CD14-positive monocyte (primary cell): Measurements from ENCODE around the gene SLC6A16. TPM values are rescaled to one million over a fixed set of nuclear protein-coding genes. Genes with fewer than 3 reads are reported as not detected.
A peak's percentile ranks its signal among the peaks of the same experiment; 100 is the strongest.
"Not testable (repeated sequence)": the region's sequence is repeated elsewhere in the genome, so short reads cannot be mapped to it uniquely, and the experiment has no call there.

Experiments
- DNase-seq, 3 donors: peaks; one replicate each; pipeline ENCODE4 v3.0.0-alpha.2; 2011 to 2022
- H2AFZ ChIP-seq: 2 replicates; pipeline ENCODE4 v1.6.0; 2012; ENCODE audit warnings: mild to moderate bottlenecking, low read depth, low read length, inconsistent platforms; ENCODE audit not compliant: insufficient read depth, poor library complexity, severe bottlenecking
- H3K27ac ChIP-seq, 2 donors: 1 replicate in 1 of 2; 2 replicates in 1 of 2; pipeline ENCODE4 v1.5.1; 2012 to 2013; ENCODE audit warnings: low read length in 2 of 2, control low read depth in 1 of 2, inconsistent platforms in 1 of 2, low read depth in 1 of 2, mild to moderate bottlenecking in 1 of 2
- H3K27me3 ChIP-seq, 2 donors: one replicate each; pipeline versions ENCODE4 v1.6.0 to v1.6.1; 2011 to 2013; ENCODE audit warnings: low read length in 2 of 2; ENCODE audit not compliant: control insufficient read depth in 2 of 2, insufficient read depth in 2 of 2
- H3K36me3 ChIP-seq, 2 donors: replicated peaks in 1 of 2; 1 replicate in 1 of 2; 2 replicates in 1 of 2; pipeline versions ENCODE4 v1.5.1 to v1.6.1; 2012 to 2013; ENCODE audit warnings: low read length in 2 of 2, control low read depth in 1 of 2, inconsistent platforms in 1 of 2, mild to moderate bottlenecking in 1 of 2; ENCODE audit not compliant: insufficient read depth in 2 of 2, control insufficient read depth in 1 of 2
- H3K4me1 ChIP-seq, 2 donors: 1 replicate in 1 of 2; 2 replicates in 1 of 2; pipeline versions ENCODE4 v1.5.1 to v1.6.1; 2012 to 2013; ENCODE audit warnings: low read length in 2 of 2, control low read depth in 1 of 2, inconsistent platforms in 1 of 2, mild to moderate bottlenecking in 1 of 2, moderate library complexity in 1 of 2; ENCODE audit not compliant: insufficient read depth in 2 of 2, control insufficient read depth in 1 of 2
- H3K4me2 ChIP-seq: replicated peaks from 2 replicates; pipeline ENCODE3; 2012; ENCODE audit warnings: low read length, moderate library complexity, mild to moderate bottlenecking; ENCODE audit not compliant: poor library complexity, severe bottlenecking; ENCODE audit errors: extremely low read depth
- H3K4me3 ChIP-seq, 3 experiments: fragments of 200-600 bp in 1 of 3; sonication (generic) in 1 of 3; replicated peaks in 1 of 3; 1 replicate in 2 of 3; 2 replicates in 1 of 3; pipeline ENCODE4 v1.5.1; 2011 to 2013; ENCODE audit warnings: low read length in 3 of 3, mild to moderate bottlenecking in 3 of 3, control low read depth in 2 of 3, low read depth in 2 of 3, inconsistent platforms in 1 of 3, moderate library complexity in 1 of 3
- H3K79me2 ChIP-seq: 2 replicates; pipeline ENCODE4 v1.6.0; 2012; ENCODE audit warnings: mild to moderate bottlenecking, control low read depth, inconsistent platforms, low read length, moderate library complexity; ENCODE audit not compliant: insufficient read depth
- H3K9ac ChIP-seq: 2 replicates; pipeline ENCODE4 v1.6.0; 2017; ENCODE audit warnings: low read length, mild to moderate bottlenecking; ENCODE audit not compliant: insufficient read depth, poor library complexity, severe bottlenecking
- H3K9me3 ChIP-seq, 2 donors: replicated peaks in 1 of 2; 1 replicate in 1 of 2; 2 replicates in 1 of 2; pipeline versions ENCODE4 v1.5.1 to v1.6.1; 2012 to 2013; ENCODE audit warnings: low read length in 2 of 2, control low read depth in 1 of 2; ENCODE audit not compliant: control insufficient read depth in 1 of 2, insufficient read depth in 1 of 2
- H4K20me1 ChIP-seq: 2 replicates; pipeline ENCODE4 v1.6.0; 2012; ENCODE audit warnings: mild to moderate bottlenecking, low read length, control low read depth, moderate library complexity; ENCODE audit not compliant: insufficient read depth
- H3K27ac Mint-ChIP-seq, 7 donors: one replicate each; pipeline ENCODE4 v1.8.0; 2020; ENCODE audit warnings: mild to moderate bottlenecking in 7 of 7, mixed read lengths in 7 of 7, moderate library complexity in 6 of 7, inconsistent platforms in 2 of 7
- H3K27me3 Mint-ChIP-seq, 3 donors: one replicate each; pipeline ENCODE4 v1.8.0; 2021 to 2022; ENCODE audit warnings: low read depth in 3 of 3, mild to moderate bottlenecking in 3 of 3, mixed read lengths in 3 of 3, moderate library complexity in 3 of 3, inconsistent platforms in 1 of 3
- H3K36me3 Mint-ChIP-seq, 2 donors: one replicate each; pipeline ENCODE4 v1.8.0; 2020; ENCODE audit warnings: mixed read lengths in 2 of 2, inconsistent platforms in 1 of 2, mild to moderate bottlenecking in 1 of 2
- H3K4me1 Mint-ChIP-seq: one replicate; pipeline ENCODE4 v1.8.0; 2020; ENCODE audit warnings: mild to moderate bottlenecking, mixed read lengths
- H3K4me3 Mint-ChIP-seq, 2 donors: one replicate each; pipeline ENCODE4 v1.8.0; 2020; ENCODE audit warnings: mild to moderate bottlenecking in 2 of 2, mixed read lengths in 2 of 2, moderate library complexity in 1 of 2
- H3K9me3 Mint-ChIP-seq, 7 donors: one replicate each; pipeline ENCODE4 v1.8.0; 2020 to 2022; ENCODE audit warnings: mixed read lengths in 7 of 7, mild to moderate bottlenecking in 6 of 7, moderate library complexity in 6 of 7, inconsistent platforms in 2 of 7
- WGBS: methylation state at CpG from one replicate; pipeline ENCODE4 v1.1.5; 2013; ENCODE audit warnings: missing lambda C conversion rate; ENCODE audit not compliant: insufficient coverage; 5-methylcytosine and 5-hydroxymethylcytosine counted together
- intact Hi-C, 2 donors: fragments of 100-400 bp; cut with micrococcal nuclease; formaldehyde crosslinking; loops; one replicate each; pipeline versions ENCODE4 v1.15.0 to v1.15.1; 2023
- polyA plus RNA-seq, 3 donors: library from polyadenylated mRNA; depleted of rRNA in 1 of 3; unstranded in 2 of 3; stranded (reverse) in 1 of 3; fragments of 300-500 nt in 2 of 3; fragments of >200 nt in 1 of 3; fragmentation: Illumina TruSeq in 2 of 3; gene quantifications; 1 replicate in 2 of 3; 2 replicates in 1 of 3; pipeline ENCODE4 v1.2.3, GENCODE V29; 2012 to 2021
- TF ChIP-seq, protein P1 (sequence below): fragments of 200-600 bp; IDR thresholded peaks from one replicate; pipeline ENCODE4 v1.8.0; 2022; ENCODE audit warnings: antibody characterized with exemption, mild to moderate bottlenecking

SLC6A16 gene
- polyA plus RNA-seq, 3 donors, result 0.21 to 1.5 (median 0.55) TPM

DNA sequence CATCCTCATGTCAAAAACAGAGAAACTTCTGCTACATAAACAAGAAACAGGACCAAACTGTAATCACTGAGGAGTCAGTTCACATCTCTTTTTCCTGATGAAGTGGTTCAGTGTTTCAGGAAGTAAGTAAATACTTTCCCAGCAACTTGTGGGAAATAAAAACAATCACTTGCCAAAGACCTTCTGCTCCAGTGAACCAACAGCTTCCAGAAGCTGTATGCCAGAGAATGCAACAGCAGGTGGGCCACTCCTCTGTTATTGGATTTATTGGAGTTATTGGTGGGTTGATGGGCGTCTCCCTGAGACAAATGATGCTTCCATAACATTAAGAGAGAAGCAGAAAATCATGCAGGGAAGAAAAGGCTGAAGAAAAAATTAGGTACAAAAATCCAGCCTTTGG, 9.9 kb downstream of the SLC6A16 start:
- H3K27me3 ChIP-seq, result no peaks in the 10 kb centered on the region
- intact Hi-C loops, result no loop called here
- Mint-ChIP-seq H3K36me3 (peaks cover 8 to 12% of the 10 kb centered on the region in 2 donors), H3K4me3 (no peak overlapping the region), H3K4me1 (peaks cover 13% of the 10 kb centered on the region), H3K27ac (no peak overlapping the region), H3K27me3 (peaks cover 0 to 1% (median 0%) of the 10 kb centered on the region in 3 donors), H3K9me3 (peaks cover 12 to 23% (median 16%) of the 10 kb centered on the region in 7 donors)
- TF ChIP-seq, protein P1, sequence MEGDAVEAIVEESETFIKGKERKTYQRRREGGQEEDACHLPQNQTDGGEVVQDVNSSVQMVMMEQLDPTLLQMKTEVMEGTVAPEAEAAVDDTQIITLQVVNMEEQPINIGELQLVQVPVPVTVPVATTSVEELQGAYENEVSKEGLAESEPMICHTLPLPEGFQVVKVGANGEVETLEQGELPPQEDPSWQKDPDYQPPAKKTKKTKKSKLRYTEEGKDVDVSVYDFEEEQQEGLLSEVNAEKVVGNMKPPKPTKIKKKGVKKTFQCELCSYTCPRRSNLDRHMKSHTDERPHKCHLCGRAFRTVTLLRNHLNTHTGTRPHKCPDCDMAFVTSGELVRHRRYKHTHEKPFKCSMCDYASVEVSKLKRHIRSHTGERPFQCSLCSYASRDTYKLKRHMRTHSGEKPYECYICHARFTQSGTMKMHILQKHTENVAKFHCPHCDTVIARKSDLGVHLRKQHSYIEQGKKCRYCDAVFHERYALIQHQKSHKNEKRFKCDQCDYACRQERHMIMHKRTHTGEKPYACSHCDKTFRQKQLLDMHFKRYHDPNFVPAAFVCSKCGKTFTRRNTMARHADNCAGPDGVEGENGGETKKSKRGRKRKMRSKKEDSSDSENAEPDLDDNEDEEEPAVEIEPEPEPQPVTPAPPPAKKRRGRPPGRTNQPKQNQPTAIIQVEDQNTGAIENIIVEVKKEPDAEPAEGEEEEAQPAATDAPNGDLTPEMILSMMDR, result no peak
- no CpG with 5 or more reads among the region's 1 CpG for WGBS
- no peaks in the 10 kb centered on the region for H3K79me2 ChIP-seq
- H2AFZ ChIP-seq, result no peak overlapping the region
- no peak overlapping the region for H3K4me3 ChIP-seq
- H3K27ac ChIP-seq, result no peak overlapping the region
- no peak overlapping the region for H3K4me2 ChIP-seq
- DNase-seq, result no peak
- no peak overlapping the region for H3K9ac ChIP-seq
- no peaks in the 10 kb centered on the region for H3K36me3 ChIP-seq
- no peaks in the 10 kb centered on the region for H4K20me1 ChIP-seq
- H3K4me1 ChIP-seq, result no peaks in the 10 kb centered on the region
- H3K9me3 ChIP-seq, result peaks cover 10 to 15% of the 10 kb centered on the region in 2 donors

DNA sequence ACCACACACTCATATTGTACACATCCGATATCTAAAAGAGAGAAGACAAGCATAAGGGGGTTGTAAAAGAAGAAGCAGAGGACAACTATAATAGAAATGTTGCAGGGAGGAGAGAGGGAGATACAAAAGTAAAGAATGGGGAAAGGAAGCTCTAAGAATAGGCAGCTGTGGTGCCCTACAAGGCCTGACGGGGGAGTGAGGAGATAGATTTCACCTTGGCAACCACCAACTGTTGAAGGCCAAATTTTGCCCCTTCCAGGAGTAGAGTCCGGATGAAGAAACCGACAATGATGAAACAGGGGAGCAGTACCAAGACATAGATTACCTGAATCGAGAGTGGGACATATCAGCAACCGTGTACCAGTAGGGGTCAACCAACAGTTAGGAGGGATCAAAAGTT, 15.9 kb downstream of the SLC6A16 start:
- no peak overlapping the region for H3K27ac ChIP-seq
- peak overlapping the region in 1 of 7 donors; percentile 47 for H3K27ac Mint-ChIP-seq
- H3K4me3 Mint-ChIP-seq, result no peak overlapping the region

DNA sequence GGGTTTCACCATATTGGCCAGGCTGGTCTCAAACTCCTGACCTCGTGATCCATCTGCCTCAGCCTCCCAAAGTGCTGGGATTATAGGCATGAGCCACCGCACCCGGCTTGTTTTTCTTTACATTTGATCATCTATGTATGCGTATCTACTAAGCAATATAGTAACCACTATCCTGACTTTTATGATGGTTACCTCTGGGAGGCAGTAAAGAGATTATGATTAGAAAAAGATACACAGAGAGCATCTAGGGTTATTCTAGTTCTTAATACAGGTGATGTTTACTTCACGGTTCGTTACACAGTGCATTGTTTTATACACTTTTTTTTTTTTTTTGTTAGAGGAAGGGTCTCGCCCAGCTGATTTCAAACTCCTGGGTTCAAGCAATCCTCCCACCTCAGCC, 18.3 kb downstream of the SLC6A16 start:
- H3K79me2 ChIP-seq, H3K27me3 ChIP-seq, H2AFZ ChIP-seq, H3K4me2 ChIP-seq, H3K4me3 Mint-ChIP-seq, H3K27ac ChIP-seq, H3K27me3 Mint-ChIP-seq, DNase-seq, H3K9me3 Mint-ChIP-seq, H3K36me3 Mint-ChIP-seq, H3K36me3 ChIP-seq, H3K4me1 ChIP-seq, H3K9me3 ChIP-seq, H3K4me3 ChIP-seq, H3K27ac Mint-ChIP-seq, H3K9ac ChIP-seq, H4K20me1 ChIP-seq, intact Hi-C loops: not testable (repeated sequence)
- H3K4me1 Mint-ChIP-seq, result peaks cover 19% of the 10 kb centered on the region
- no CpG with 5 or more reads among the region's 7 CpGs for WGBS

More for the DNA sequence above, 15.9 kb downstream of the SLC6A16 start:
- intact Hi-C loops, result no loop called here
- Histone ChIP-seq H4K20me1 (no peaks in the 10 kb centered on the region), H2AFZ (no peak overlapping the region), H3K79me2 (no peaks in the 10 kb centered on the region), H3K9me3 (no peaks in the 10 kb centered on the region), H3K4me2 (no peak overlapping the region), H3K9ac (no peak overlapping the region), H3K27me3 (no peaks in the 10 kb centered on the region), H3K4me1 (no peaks in the 10 kb centered on the region), H3K4me3 (no peak overlapping the region), H3K36me3 (no peaks in the 10 kb centered on the region)
- TF ChIP-seq, protein P1, result no peak
- WGBS, result 97% methylated on average over 4 of the region's 6 CpGs
- Mint-ChIP-seq H3K27me3 (peaks cover 0 to 3% (median 3%) of the 10 kb centered on the region in 3 donors), H3K4me1 (peaks cover 19% of the 10 kb centered on the region), H3K9me3 (no peaks in the 10 kb centered on the region), H3K36me3 (peaks cover 5 to 7% of the 10 kb centered on the region in 2 donors)
- DNase-seq, result no peak
